Measurements from ENCODE around the gene PNLIP.

Gene PNLIP

GRCh38 chr10:116612107-116612769, 66.5 kb downstream of the PNLIP start:
- H3K4me3 ChIP-seq (ENCODE audit: insufficient read depth, low read length, poor library complexity, severe bottlenecking), result no peak overlapping the region
- H3K4me2 ChIP-seq (ENCODE audit: low read depth, low read length, poor library complexity, severe bottlenecking), result no peak overlapping the region
- no peaks in the 10 kb centered on the region for H3K9me3 ChIP-seq (ENCODE audit: insufficient read depth, low read length)
- H3K36me3 ChIP-seq (ENCODE audit: low read length), result no peaks in the 10 kb centered on the region
- H3K79me2 ChIP-seq (ENCODE audit: insufficient read depth, low read length), result no peaks in the 10 kb centered on the region
- no peak for TF ChIP-seq CTCF (IDR thresholded peaks at IDR 0.05; ENCODE audit: insufficient read depth, low read length, poor library complexity, severe bottlenecking)
- H2AFZ ChIP-seq (ENCODE audit: low read depth, low read length, severe bottlenecking), result no peak overlapping the region
- no peaks in the 10 kb centered on the region for H3K27me3 ChIP-seq (ENCODE audit: low read length)
- no peaks in the 10 kb centered on the region for H4K20me1 ChIP-seq (ENCODE audit: low read depth, low read length)
- H3K9ac ChIP-seq (ENCODE audit: low read length), result no peak overlapping the region
- H3F3A ChIP-seq (ENCODE audit: insufficient read depth), result no peaks in the 10 kb centered on the region
- H3K9me2 ChIP-seq (replicated peaks; ENCODE audit: insufficient read depth, low read length), result no peaks in the 10 kb centered on the region
- H3K27ac ChIP-seq (ENCODE audit: low read depth, low read length), result no peak overlapping the region

DNA sequence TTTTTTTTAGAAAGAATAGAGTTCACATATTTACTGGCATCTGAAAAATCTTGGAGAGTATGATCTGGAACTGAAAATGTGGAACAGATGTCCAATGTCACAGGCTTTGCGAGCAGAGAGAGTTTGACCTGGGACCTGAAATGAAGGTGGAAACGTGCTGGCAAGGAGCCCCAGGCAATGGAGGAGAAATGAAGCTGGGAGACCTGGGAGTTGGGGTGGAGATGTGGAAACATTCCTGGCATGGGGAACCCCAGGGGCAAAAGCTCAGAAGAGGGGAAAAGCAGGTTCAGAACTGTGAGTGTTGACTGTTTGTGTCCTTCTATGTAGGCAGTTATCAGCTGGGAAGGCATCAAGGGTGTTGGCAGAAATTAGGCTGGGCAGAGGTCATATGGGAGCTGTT, 67.7 kb downstream of the PNLIP start:
- H3K4me2 ChIP-seq (ENCODE audit: low read depth, low read length, poor library complexity, severe bottlenecking), result no peak overlapping the region
- H3F3A ChIP-seq (ENCODE audit: insufficient read depth), result no peaks in the 10 kb centered on the region
- H3K9me3 ChIP-seq (ENCODE audit: insufficient read depth, low read length), result no peaks in the 10 kb centered on the region
- H3K36me3 ChIP-seq (ENCODE audit: low read length), result no peaks in the 10 kb centered on the region
- no peaks in the 10 kb centered on the region for H3K27me3 ChIP-seq (ENCODE audit: low read length)
- H4K20me1 ChIP-seq (ENCODE audit: low read depth, low read length), result no peaks in the 10 kb centered on the region
- H3K4me3 ChIP-seq (ENCODE audit: insufficient read depth, low read length, poor library complexity, severe bottlenecking), result no peak overlapping the region
- H2AFZ ChIP-seq (ENCODE audit: low read depth, low read length, severe bottlenecking), result no peak overlapping the region
- TF ChIP-seq CTCF (IDR thresholded peaks at IDR 0.05; ENCODE audit: insufficient read depth, low read length, poor library complexity, severe bottlenecking) (no peak), EZH2phosphoT487 (conservative IDR thresholded peaks at IDR 0.05; ENCODE audit: low read length) (no peak)
- H3K9ac ChIP-seq (ENCODE audit: low read length), result no peak overlapping the region
- no peaks in the 10 kb centered on the region for H3K9me2 ChIP-seq (replicated peaks; ENCODE audit: insufficient read depth, low read length)
- no peaks in the 10 kb centered on the region for H3K79me2 ChIP-seq (ENCODE audit: insufficient read depth, low read length)
- H3K27ac ChIP-seq (ENCODE audit: low read depth, low read length), result no peak overlapping the region

- Histone ChIP-seq H3K36me3 (ENCODE audit: low read length) (no peaks in the 10 kb centered on the region), H3K27ac (ENCODE audit: low read depth, low read length) (no peak overlapping the region), H2AFZ (ENCODE audit: low read depth, low read length, severe bottlenecking) (no peak overlapping the region), H3K9ac (ENCODE audit: low read length) (no peak overlapping the region), H3K27me3 (ENCODE audit: low read length) (no peaks in the 10 kb centered on the region), H4K20me1 (ENCODE audit: low read depth, low read length) (no peaks in the 10 kb centered on the region), H3K79me2 (ENCODE audit: insufficient read depth, low read length) (no peaks in the 10 kb centered on the region), H3K4me3 (ENCODE audit: insufficient read depth, low read length, poor library complexity, severe bottlenecking) (no peak overlapping the region), H3K9me3 (ENCODE audit: insufficient read depth, low read length) (no peaks in the 10 kb centered on the region), H3F3A (ENCODE audit: insufficient read depth) (no peaks in the 10 kb centered on the region), H3K9me2 (replicated peaks; ENCODE audit: insufficient read depth, low read length) (no peaks in the 10 kb centered on the region), H3K4me2 (ENCODE audit: low read depth, low read length, poor library complexity, severe bottlenecking) (no peak overlapping the region)
- TF ChIP-seq EZH2phosphoT487 (conservative IDR thresholded peaks at IDR 0.05; ENCODE audit: low read length) (no peak), CTCF (IDR thresholded peaks at IDR 0.05; ENCODE audit: insufficient read depth, low read length, poor library complexity, severe bottlenecking) (no peak)
These were observed 69.1 kb downstream of the PNLIP start for GRCh38 chr10:116614796-116615195.

Measured in SU-DHL-6 (cell line).